OCI-LY7 (cell line): ENCODE measurements around the gene SLA2. TPM values are rescaled to one million over a fixed set of nuclear protein-coding genes. Genes with fewer than 3 reads are reported as not detected.

Experiments
- BruUV-seq: library from RNA; stranded (reverse); fragments of 400-500 nt; replicated peaks from 2 replicates; lab custom pipeline; 2021; lab: Mats Ljungman, UMichigan
- CTCF ChIA-PET: fragments of 300-600 bp; sonication (Branson Sonifier 250); formaldehyde crosslinking; loops from one replicate; lab custom pipeline; 2022; ENCODE audit warnings: antibody characterized with exemption; ENCODE audit not compliant: unreplicated experiment; lab: Charles Lee
- POLR2A ChIA-PET: fragments of 300-600 bp; sonication (Branson Sonifier 250); formaldehyde crosslinking; loops from one replicate; lab custom pipeline; 2022; ENCODE audit warnings: antibody characterized with exemption; lab: Charles Lee
- DNase-seq: peaks from one replicate; pipeline ENCODE4 v3.0.0-alpha.2; 2015; ENCODE audit warnings: low spot score
- H2AFZ ChIP-seq: fragments of 200-600 bp; sonication (generic), shearing (Covaris generic); 2 replicates; pipeline ENCODE4 v1.6.1; 2014; ENCODE audit warnings: mild to moderate bottlenecking, antibody characterized with exemption, low read length, moderate library complexity
- H3K27ac ChIP-seq: fragments of 200-600 bp; sonication (generic); 2 replicates; pipeline ENCODE4 v1.5.1; 2014; ENCODE audit warnings: mixed run types, low read depth, mild to moderate bottlenecking, moderate library complexity, low read length, inconsistent platforms; ENCODE audit not compliant: poor library complexity, severe bottlenecking
- H3K36me3 ChIP-seq: fragments of 200-600 bp; sonication (generic); 2 replicates; pipeline ENCODE4 v1.6.1; 2014; ENCODE audit warnings: mild to moderate bottlenecking, antibody characterized with exemption, low read length, moderate library complexity, mixed read lengths; ENCODE audit not compliant: insufficient read depth
- H3K4me1 ChIP-seq: fragments of 200-600 bp; sonication (generic); 2 replicates; pipeline ENCODE4 v1.5.1; 2014; ENCODE audit warnings: mild to moderate bottlenecking, low read length; ENCODE audit not compliant: insufficient read depth, poor library complexity, severe bottlenecking
- H3K4me2 ChIP-seq: fragments of 200-600 bp; sonication (generic); 2 replicates; pipeline ENCODE4 v1.6.1; 2014; ENCODE audit warnings: mild to moderate bottlenecking, low read length
- H3K4me3 ChIP-seq: fragments of 200-600 bp; sonication (generic); 2 replicates; pipeline ENCODE4 v1.5.1; 2014; ENCODE audit warnings: mild to moderate bottlenecking, low read depth, low read length; ENCODE audit not compliant: poor library complexity, severe bottlenecking
- H3K79me2 ChIP-seq: fragments of 200-600 bp; sonication (generic); 2 replicates; pipeline ENCODE4 v1.6.1; 2016; ENCODE audit warnings: low read depth, mild to moderate bottlenecking, low read length, moderate library complexity, mixed read lengths; ENCODE audit not compliant: insufficient read depth
- H3K9me2 ChIP-seq: fragments of 200-600 bp; sonication (generic); 2 replicates; pipeline ENCODE4 v1.6.1; 2016; ENCODE audit warnings: mild to moderate bottlenecking, low read length, mixed read lengths; ENCODE audit not compliant: insufficient read depth
- H3K9me3 ChIP-seq: fragments of 200-600 bp; sonication (generic); 2 replicates; pipeline ENCODE4 v1.6.1; 2014; ENCODE audit warnings: mild to moderate bottlenecking, mixed run types, low read length, mixed read lengths
- H4K20me1 ChIP-seq: fragments of 200-600 bp; sonication (generic); 2 replicates; pipeline ENCODE4 v1.6.1; 2014; ENCODE audit warnings: mild to moderate bottlenecking, antibody characterized with exemption, low read length, moderate library complexity, mixed read lengths; ENCODE audit not compliant: insufficient read depth
- EZH2phosphoT487 ChIP-seq: fragments of 200-600 bp; sonication (generic); IDR thresholded peaks from 2 replicates; pipeline ENCODE4 v1.6.1; 2018; ENCODE audit warnings: low read depth, borderline replicate concordance, mild to moderate bottlenecking, mixed run types, antibody characterized with exemption, low read length, moderate library complexity, mixed read lengths
- intact Hi-C: fragments of 100-400 bp; cut with micrococcal nuclease; formaldehyde crosslinking; loops from one replicate; pipeline ENCODE4 v1.10.0; 2022; ENCODE audit not compliant: unreplicated experiment
- total RNA-seq, 2 experiments: library from RNA; depleted of rRNA in 1 of 2; stranded (reverse); fragments of >200 nt in 1 of 2; shearing (Covaris generic) in 1 of 2; gene quantifications; 2 replicates each; pipeline ENCODE4 v1.2.3, GENCODE V29; 2014 to 2022
- TF ChIP-seq, protein P1 (sequence below): fragments of 200-600 bp; sonication (generic); conservative IDR thresholded peaks from 2 replicates; pipeline ENCODE4 v1.5.1; 2014; ENCODE audit warnings: mild to moderate bottlenecking, antibody characterized with exemption, low read length, moderate library complexity, mixed read lengths

Gene SLA2
- total RNA-seq, 2 experiments from 2014 or later: 2.0 to 5.0 TPM

DNA sequence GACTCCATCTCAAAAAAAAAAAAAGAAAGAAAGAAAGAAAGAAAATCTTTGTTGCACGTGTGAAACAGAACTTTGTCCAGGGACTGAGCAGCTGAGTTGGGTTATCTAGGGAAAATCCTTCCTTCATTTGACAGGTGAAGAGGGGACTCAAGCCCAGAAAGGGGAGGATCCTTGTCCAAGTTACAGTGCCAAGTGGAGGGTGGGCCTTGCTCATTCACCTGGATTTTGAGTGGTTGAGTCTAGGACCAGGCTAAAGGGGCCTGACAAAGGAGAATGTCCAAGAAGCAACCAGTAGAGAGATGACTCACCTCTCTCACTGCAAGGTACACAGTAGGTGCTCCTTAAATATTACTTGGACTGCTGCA lies 69.9 kb downstream of the SLA2 start:
- TF ChIP-seq, protein P1, sequence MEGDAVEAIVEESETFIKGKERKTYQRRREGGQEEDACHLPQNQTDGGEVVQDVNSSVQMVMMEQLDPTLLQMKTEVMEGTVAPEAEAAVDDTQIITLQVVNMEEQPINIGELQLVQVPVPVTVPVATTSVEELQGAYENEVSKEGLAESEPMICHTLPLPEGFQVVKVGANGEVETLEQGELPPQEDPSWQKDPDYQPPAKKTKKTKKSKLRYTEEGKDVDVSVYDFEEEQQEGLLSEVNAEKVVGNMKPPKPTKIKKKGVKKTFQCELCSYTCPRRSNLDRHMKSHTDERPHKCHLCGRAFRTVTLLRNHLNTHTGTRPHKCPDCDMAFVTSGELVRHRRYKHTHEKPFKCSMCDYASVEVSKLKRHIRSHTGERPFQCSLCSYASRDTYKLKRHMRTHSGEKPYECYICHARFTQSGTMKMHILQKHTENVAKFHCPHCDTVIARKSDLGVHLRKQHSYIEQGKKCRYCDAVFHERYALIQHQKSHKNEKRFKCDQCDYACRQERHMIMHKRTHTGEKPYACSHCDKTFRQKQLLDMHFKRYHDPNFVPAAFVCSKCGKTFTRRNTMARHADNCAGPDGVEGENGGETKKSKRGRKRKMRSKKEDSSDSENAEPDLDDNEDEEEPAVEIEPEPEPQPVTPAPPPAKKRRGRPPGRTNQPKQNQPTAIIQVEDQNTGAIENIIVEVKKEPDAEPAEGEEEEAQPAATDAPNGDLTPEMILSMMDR: no peak
- no peak for TF ChIP-seq EZH2phosphoT487
- no peaks in the 10 kb centered on the region for H4K20me1 ChIP-seq
- H3K79me2 ChIP-seq: peaks cover 48% of the 10 kb centered on the region
- no peaks in the 10 kb centered on the region for H3K9me3 ChIP-seq
- H3K4me3 ChIP-seq: no peak overlapping the region
- no peaks in the 10 kb centered on the region for H3K9me2 ChIP-seq
- CTCF ChIA-PET: no interaction called here
- intact Hi-C loops: no loop called here
- POLR2A ChIA-PET: interaction anchor here (0.6 to 2.9 kb wide), 4 partner anchors 12 to 497 kb away, joined by 3 to 15 read pairs (median 4); no protein-coding TSS in a partner anchor
- no peak overlapping the region for H3K4me2 ChIP-seq
- no peak for DNase-seq
- H3K4me1 ChIP-seq: peaks cover 25% of the 10 kb centered on the region
- BruUV-seq: no TSS peak
- H3K36me3 ChIP-seq: peaks cover 43% of the 10 kb centered on the region
- H2AFZ ChIP-seq: no peak overlapping the region
- no peak overlapping the region for H3K27ac ChIP-seq

DNA sequence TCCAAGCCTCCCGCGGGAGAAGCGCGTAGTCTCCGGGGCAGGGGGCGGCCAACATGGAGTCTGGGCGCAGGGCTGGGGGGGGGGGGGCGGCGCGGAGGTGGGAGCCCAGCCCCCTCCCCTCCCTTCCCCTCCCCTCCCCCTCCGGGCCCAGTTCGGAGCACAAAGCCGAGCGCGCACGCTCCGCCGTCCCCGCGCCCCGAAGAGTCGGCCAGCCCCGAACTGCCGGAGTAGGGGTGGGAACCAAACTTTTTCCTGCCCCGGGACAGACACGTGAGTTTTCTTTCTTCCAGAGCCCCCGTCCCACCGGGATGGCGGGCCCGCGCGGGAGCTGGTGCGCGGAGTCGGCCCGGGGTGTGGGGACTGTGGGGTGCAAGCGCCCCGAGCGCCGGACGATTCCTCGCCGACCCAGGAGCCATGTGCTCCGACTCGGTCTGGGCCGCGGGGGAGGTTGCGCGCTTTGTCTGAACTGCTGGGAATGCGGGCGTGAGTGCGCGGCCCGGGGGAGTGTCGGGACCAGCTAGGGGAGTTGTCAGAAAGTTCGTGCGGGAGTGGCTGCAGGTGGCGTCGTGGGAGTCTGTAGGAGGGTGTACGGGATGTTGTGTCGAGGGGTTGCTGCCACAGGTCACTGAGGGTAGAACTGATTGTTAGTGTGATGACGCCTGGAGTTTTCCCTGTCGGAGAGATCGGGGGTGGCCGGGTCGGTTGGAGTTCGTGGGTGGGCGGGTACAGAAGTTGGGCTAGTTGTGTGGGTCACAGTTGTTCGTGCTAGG lies 71.4 kb downstream of the SLA2 start:
- Histone ChIP-seq H3K4me2 (peak overlapping the region; percentile 85), H3K4me1 (peaks cover 25% of the 10 kb centered on the region), H3K79me2 (peaks cover 48% of the 10 kb centered on the region), H3K36me3 (peaks cover 30% of the 10 kb centered on the region), H4K20me1 (no peaks in the 10 kb centered on the region), H3K9me2 (no peaks in the 10 kb centered on the region), H2AFZ (no peak overlapping the region), H3K27ac (peak overlapping the region; percentile 69), H3K9me3 (no peaks in the 10 kb centered on the region), H3K4me3 (peak overlapping the region; percentile 88)
- no TSS peak for BruUV-seq
- POLR2A ChIA-PET: interaction anchor here (1.6 to 1.8 kb wide), 2 partner anchors 20 to 30 kb away, joined by 5 to 10 read pairs; partner anchors contain the start of gene RAB5IF
- CTCF ChIA-PET: interaction anchor here (0.6 kb wide), 1 partner anchor 30 kb away, joined by 4 read pairs; no protein-coding TSS in a partner anchor
- intact Hi-C loops: loop anchor here (5.0 kb wide), 1 partner anchor 112 kb away; no protein-coding TSS in a partner anchor
- peak; percentile 58 for DNase-seq
- no peak for TF ChIP-seq EZH2phosphoT487
- TF ChIP-seq, protein P1: peak; percentile 29; the same call in 1 of the 2 replicates
